C4-2B (cell line): ENCODE measurements around the gene BTBD9.

Experiments used
- CTCF ChIP-seq: fragments of 450-650 bp; conservative IDR thresholded peaks from 2 replicates; pipeline ENCODE4 v1.5.1; 2017; ENCODE audit warnings: mild to moderate bottlenecking
- ZFX ChIP-seq: fragments of 450-650 bp; IDR thresholded peaks from 2 replicates; pipeline ENCODE4 v1.6.1; 2017

- no peak for TF ChIP-seq CTCF
- 0 out of 2 replicates have a peak, but pooled peaks have one; percentile 25 for TF ChIP-seq ZFX
These were observed 634 bp upstream of the BTBD9 start for GRCh38 chr6:38640216-38640909.
